Measurements from ENCODE around the gene MFAP4. TPM values are rescaled to one million over a fixed set of nuclear protein-coding genes. Genes with fewer than 3 reads are reported as not detected.
A peak's percentile ranks its signal among the peaks of the same experiment; 100 is the strongest.

The MFAP4 gene
- total RNA-seq, 1 experiment from 2014 or later = 1.5 TPM

GRCh38 chr17:19397556-19398041, 10.6 kb upstream of the MFAP4 start:
- H3K18ac ChIP-seq (ENCODE audit: insufficient read length, low read depth, low read length) = no peak overlapping the region
- H3T11ph ChIP-seq (ENCODE audit: low read length) = no peak overlapping the region
- H3K4ac ChIP-seq (ENCODE audit: low read depth, low read length) = no peak overlapping the region
- H3K14ac ChIP-seq (ENCODE audit: insufficient read depth, low read length) = no peak overlapping the region
- no peak overlapping the region for H2BK12ac ChIP-seq (ENCODE audit: insufficient read length, low read depth, low read length)
- H4K8ac ChIP-seq (replicated peaks; ENCODE audit: insufficient read length, low read depth, low read length) = no peak overlapping the region
- no peak overlapping the region for H3K4me2 ChIP-seq (ENCODE audit: insufficient read depth, insufficient read length, low read length)
- no peaks in the 10 kb centered on the region for H3K9me3 ChIP-seq (ENCODE audit: control insufficient read depth, low read depth, low read length)
- no peak overlapping the region for H2AK5ac ChIP-seq (ENCODE audit: insufficient read length, low read length)
- no peak overlapping the region for H3K27ac ChIP-seq (ENCODE audit: insufficient read length, low read depth, low read length)
- H3K27me3 ChIP-seq (ENCODE audit: insufficient read depth, low read length) = no peaks in the 10 kb centered on the region
- H2BK120ac ChIP-seq (ENCODE audit: low read depth, low read length, poor library complexity, severe bottlenecking) = no peak overlapping the region
- no peaks in the 10 kb centered on the region; the same call in 1 of the 2 replicates for H3K4me1 ChIP-seq (ENCODE audit: insufficient read depth, low read length)
- no peak overlapping the region for H2BK5ac ChIP-seq (ENCODE audit: insufficient read length, low read length)
- H2BK20ac ChIP-seq (ENCODE audit: low read depth, low read length, poor library complexity, severe bottlenecking) = no peak overlapping the region
- H3K23ac ChIP-seq (ENCODE audit: insufficient read length, low read depth, low read length) = no peak overlapping the region
- Mint-ChIP-seq H3K36me3 (ENCODE audit: insufficient read depth in 1 of 3, low read depth in 3 of 3) (peaks cover 0 to 5% (median 0%) of the 10 kb centered on the region in 3 experiments; a peak in 1 of 7 replicates), H3K4me1 (peaks cover 14 to 25% of the 10 kb centered on the region in 2 experiments), H3K9me3 (no peaks in the 10 kb centered on the region; a peak in 1 of 5 replicates), H3K27me3 (ENCODE audit: low read depth) (no peaks in the 10 kb centered on the region; the same call in 1 of the 2 replicates), H3K27ac (no peak overlapping the region), H3K4me3 (no peak overlapping the region)
- no peak overlapping the region for H2BK15ac ChIP-seq (ENCODE audit: low read depth, low read length)
- H4K20me1 ChIP-seq (ENCODE audit: control insufficient read depth, insufficient read depth, insufficient read length) = no peaks in the 10 kb centered on the region
- peak; percentile 85 for DNase-seq
- no peak overlapping the region for H4K91ac ChIP-seq (ENCODE audit: insufficient read length, low read depth, low read length)
- H2AFZ ChIP-seq (ENCODE audit: low read length) = no peak overlapping the region
- H3K9ac ChIP-seq (ENCODE audit: extremely low read depth, insufficient read length, low read length) = no peak overlapping the region
- TF ChIP-seq, protein P1, sequence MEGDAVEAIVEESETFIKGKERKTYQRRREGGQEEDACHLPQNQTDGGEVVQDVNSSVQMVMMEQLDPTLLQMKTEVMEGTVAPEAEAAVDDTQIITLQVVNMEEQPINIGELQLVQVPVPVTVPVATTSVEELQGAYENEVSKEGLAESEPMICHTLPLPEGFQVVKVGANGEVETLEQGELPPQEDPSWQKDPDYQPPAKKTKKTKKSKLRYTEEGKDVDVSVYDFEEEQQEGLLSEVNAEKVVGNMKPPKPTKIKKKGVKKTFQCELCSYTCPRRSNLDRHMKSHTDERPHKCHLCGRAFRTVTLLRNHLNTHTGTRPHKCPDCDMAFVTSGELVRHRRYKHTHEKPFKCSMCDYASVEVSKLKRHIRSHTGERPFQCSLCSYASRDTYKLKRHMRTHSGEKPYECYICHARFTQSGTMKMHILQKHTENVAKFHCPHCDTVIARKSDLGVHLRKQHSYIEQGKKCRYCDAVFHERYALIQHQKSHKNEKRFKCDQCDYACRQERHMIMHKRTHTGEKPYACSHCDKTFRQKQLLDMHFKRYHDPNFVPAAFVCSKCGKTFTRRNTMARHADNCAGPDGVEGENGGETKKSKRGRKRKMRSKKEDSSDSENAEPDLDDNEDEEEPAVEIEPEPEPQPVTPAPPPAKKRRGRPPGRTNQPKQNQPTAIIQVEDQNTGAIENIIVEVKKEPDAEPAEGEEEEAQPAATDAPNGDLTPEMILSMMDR (conservative IDR thresholded peaks at IDR 0.05) = peak; percentile 76
- no peaks in the 10 kb centered on the region for H3K23me2 ChIP-seq (ENCODE audit: insufficient read length, low read depth, low read length, poor library complexity, severe bottlenecking)
- H3K79me1 ChIP-seq (ENCODE audit: insufficient read depth, low read depth, low read length, poor library complexity, severe bottlenecking) = no peaks in the 10 kb centered on the region
- no peaks in the 10 kb centered on the region for H3K79me2 ChIP-seq (ENCODE audit: insufficient read depth, low read length)
- H4K5ac ChIP-seq (ENCODE audit: insufficient read length, low read depth, low read length) = no peak overlapping the region
- H3K56ac ChIP-seq (ENCODE audit: insufficient read length, low read depth, low read length) = no peak overlapping the region
- no CpG with 5 or more reads among the region's 6 CpGs for WGBS (ENCODE audit: extremely low coverage, insufficient read length, low lambda C conversion rate)

All from H9 (cell line).